HAP-1 (cell line): ENCODE results near the gene BIN1.

ENCODE experiments used
- DNase-seq, 2 experiments: peaks; one replicate each; pipeline ENCODE4 v3.0.0-alpha.2; 2016 to 2020; ENCODE audit warnings: low spot score in 2 of 2
- H3K27me3 ChIP-seq: fragments of 250-450 bp; sonication (Bioruptor Pico); 2 replicates; pipeline ENCODE4 v1.5.1; 2020; ENCODE audit warnings: low read depth, mild to moderate bottlenecking, moderate library complexity
- H3K36me3 ChIP-seq: fragments of 250-450 bp; sonication (Bioruptor Pico); replicated peaks from 2 replicates; pipeline ENCODE4 v1.5.1; 2020; ENCODE audit warnings: mild to moderate bottlenecking
- H3K4me1 ChIP-seq: fragments of 250-450 bp; sonication (Bioruptor Pico); 2 replicates; pipeline ENCODE4 v1.5.1; 2020; ENCODE audit warnings: mild to moderate bottlenecking
- H3K4me3 ChIP-seq: fragments of 250-450 bp; sonication (Bioruptor Pico); 2 replicates; pipeline ENCODE4 v1.5.1; 2020; ENCODE audit warnings: mild to moderate bottlenecking, moderate library complexity
- H3K9me3 ChIP-seq: fragments of 250-450 bp; sonication (Bioruptor Pico); 2 replicates; pipeline ENCODE4 v1.5.1; 2020; ENCODE audit warnings: mild to moderate bottlenecking, moderate library complexity
- in situ Hi-C: fragments of 300-500 bp; cut with MboI; formaldehyde crosslinking; loops from 3 replicates; pipeline ENCODE4 v1.14.3; 2020; ENCODE audit warnings: low sequenced_read_pairs, inconsistent platforms, mixed read lengths

Gene BIN1

GRCh38 chr2:127076290-127076689, 30.7 kb downstream of the BIN1 start:
- Histone ChIP-seq H3K27me3 (no peaks in the 10 kb centered on the region), H3K4me1 (no peaks in the 10 kb centered on the region), H3K9me3 (no peaks in the 10 kb centered on the region), H3K4me3 (no peak overlapping the region), H3K36me3 (no peaks in the 10 kb centered on the region)
- in situ Hi-C loops = no loop called here
- no peak for DNase-seq

GRCh38 chr2:127075821-127076220, 31.1 kb downstream of the BIN1 start:
- H3K9me3 ChIP-seq = no peaks in the 10 kb centered on the region
- in situ Hi-C loops = no loop called here
- H3K4me3 ChIP-seq = no peak overlapping the region
- no peaks in the 10 kb centered on the region for H3K36me3 ChIP-seq
- DNase-seq = no peak
- no peaks in the 10 kb centered on the region for H3K27me3 ChIP-seq
- H3K4me1 ChIP-seq = no peaks in the 10 kb centered on the region

GRCh38 chr2:127074936-127075335, 32.0 kb downstream of the BIN1 start:
- in situ Hi-C loops = no loop called here
- no peaks in the 10 kb centered on the region for H3K36me3 ChIP-seq
- H3K4me1 ChIP-seq = no peaks in the 10 kb centered on the region
- no peak for DNase-seq
- H3K27me3 ChIP-seq = no peaks in the 10 kb centered on the region
- no peak overlapping the region for H3K4me3 ChIP-seq
- no peaks in the 10 kb centered on the region for H3K9me3 ChIP-seq

- no peaks in the 10 kb centered on the region for H3K36me3 ChIP-seq
- H3K4me1 ChIP-seq = no peaks in the 10 kb centered on the region
- DNase-seq = no peak
- no peaks in the 10 kb centered on the region for H3K27me3 ChIP-seq
- H3K4me3 ChIP-seq = no peak overlapping the region
- no peaks in the 10 kb centered on the region for H3K9me3 ChIP-seq
- in situ Hi-C loops = no loop called here
These were observed 32.6 kb downstream of the BIN1 start for GRCh38 chr2:127074358-127074757.

GRCh38 chr2:127072970-127073369, 34.0 kb downstream of the BIN1 start:
- no peaks in the 10 kb centered on the region for H3K4me1 ChIP-seq
- DNase-seq = no peak
- no peak overlapping the region for H3K4me3 ChIP-seq
- no peaks in the 10 kb centered on the region for H3K27me3 ChIP-seq
- H3K36me3 ChIP-seq = no peaks in the 10 kb centered on the region
- in situ Hi-C loops = no loop called here
- no peaks in the 10 kb centered on the region for H3K9me3 ChIP-seq

GRCh38 chr2:127072396-127072795, 34.6 kb downstream of the BIN1 start:
- DNase-seq = no peak
- H3K27me3 ChIP-seq = no peaks in the 10 kb centered on the region
- no peaks in the 10 kb centered on the region for H3K9me3 ChIP-seq
- in situ Hi-C loops = no loop called here
- no peaks in the 10 kb centered on the region for H3K36me3 ChIP-seq
- H3K4me3 ChIP-seq = no peak overlapping the region
- H3K4me1 ChIP-seq = no peaks in the 10 kb centered on the region

- Histone ChIP-seq H3K27me3 (no peaks in the 10 kb centered on the region), H3K9me3 (no peaks in the 10 kb centered on the region), H3K4me1 (no peaks in the 10 kb centered on the region), H3K36me3 (no peaks in the 10 kb centered on the region), H3K4me3 (no peak overlapping the region)
- in situ Hi-C loops = no loop called here
- no peak for DNase-seq
These were observed 35.0 kb downstream of the BIN1 start for GRCh38 chr2:127071901-127072328.

- Histone ChIP-seq H3K9me3 (no peaks in the 10 kb centered on the region), H3K27me3 (no peaks in the 10 kb centered on the region), H3K36me3 (no peaks in the 10 kb centered on the region), H3K4me1 (no peaks in the 10 kb centered on the region), H3K4me3 (no peak overlapping the region)
- DNase-seq = no peak
- in situ Hi-C loops = no loop called here
These were observed 36.7 kb downstream of the BIN1 start for GRCh38 chr2:127070221-127070620.

GRCh38 chr2:127069536-127069935, 37.4 kb downstream of the BIN1 start:
- peaks cover 4% of the 10 kb centered on the region for H3K4me1 ChIP-seq
- DNase-seq = no peak
- no peaks in the 10 kb centered on the region for H3K27me3 ChIP-seq
- no peaks in the 10 kb centered on the region for H3K9me3 ChIP-seq
- no peak overlapping the region for H3K4me3 ChIP-seq
- in situ Hi-C loops = no loop called here
- no peaks in the 10 kb centered on the region for H3K36me3 ChIP-seq

- Histone ChIP-seq H3K4me3 (no peak overlapping the region), H3K27me3 (no peaks in the 10 kb centered on the region), H3K9me3 (no peaks in the 10 kb centered on the region), H3K4me1 (peaks cover 4% of the 10 kb centered on the region), H3K36me3 (no peaks in the 10 kb centered on the region)
- in situ Hi-C loops = no loop called here
- DNase-seq = no peak
These were observed 38.0 kb downstream of the BIN1 start for GRCh38 chr2:127069003-127069402.

- H3K4me3 ChIP-seq = no peak overlapping the region
- peaks cover 4% of the 10 kb centered on the region for H3K4me1 ChIP-seq
- H3K36me3 ChIP-seq = no peaks in the 10 kb centered on the region
- H3K9me3 ChIP-seq = no peaks in the 10 kb centered on the region
- in situ Hi-C loops = no loop called here
- DNase-seq = no peak
- no peaks in the 10 kb centered on the region for H3K27me3 ChIP-seq
These were observed 38.6 kb downstream of the BIN1 start for GRCh38 chr2:127068351-127068741.

- Histone ChIP-seq H3K27me3 (no peaks in the 10 kb centered on the region), H3K9me3 (no peaks in the 10 kb centered on the region), H3K36me3 (no peaks in the 10 kb centered on the region), H3K4me3 (no peak overlapping the region), H3K4me1 (peaks cover 4% of the 10 kb centered on the region)
- in situ Hi-C loops = no loop called here
- peak; percentile 38 to 82 for DNase-seq
These were observed 39.2 kb downstream of the BIN1 start for GRCh38 chr2:127067620-127068350.

GRCh38 chr2:127066942-127067341, 40.0 kb downstream of the BIN1 start:
- in situ Hi-C loops = no loop called here
- H3K27me3 ChIP-seq = no peaks in the 10 kb centered on the region
- H3K4me3 ChIP-seq = no peak overlapping the region
- H3K36me3 ChIP-seq = no peaks in the 10 kb centered on the region
- no peak for DNase-seq
- H3K4me1 ChIP-seq = peaks cover 4% of the 10 kb centered on the region
- no peaks in the 10 kb centered on the region for H3K9me3 ChIP-seq

- H3K27me3 ChIP-seq = no peaks in the 10 kb centered on the region
- H3K4me3 ChIP-seq = no peak overlapping the region
- no peak for DNase-seq
- no peaks in the 10 kb centered on the region for H3K36me3 ChIP-seq
- H3K9me3 ChIP-seq = no peaks in the 10 kb centered on the region
- in situ Hi-C loops = no loop called here
- peaks cover 4% of the 10 kb centered on the region for H3K4me1 ChIP-seq
These were observed 41.0 kb downstream of the BIN1 start for GRCh38 chr2:127065940-127066318.
